Fibroblast of lung (primary cell): ENCODE results near the gene CFI.

Source experiments
- CTCF ChIP-seq, 2 donors: IDR thresholded peaks in 1 of 2; conservative IDR thresholded peaks in 1 of 2; 1 replicate in 1 of 2; 2 replicates in 1 of 2; pipeline ENCODE4 v1.5.1; 2011 to 2012; ENCODE audit warnings: low read length in 2 of 2, control low read depth in 1 of 2, inconsistent platforms in 1 of 2, low read depth in 1 of 2, mild to moderate bottlenecking in 1 of 2
- EZH2 ChIP-seq: IDR thresholded peaks from 2 replicates; pipeline ENCODE4 v1.5.1; 2012; ENCODE audit warnings: low read length, control low read depth, mild to moderate bottlenecking; ENCODE audit errors: missing control alignments

DNA sequence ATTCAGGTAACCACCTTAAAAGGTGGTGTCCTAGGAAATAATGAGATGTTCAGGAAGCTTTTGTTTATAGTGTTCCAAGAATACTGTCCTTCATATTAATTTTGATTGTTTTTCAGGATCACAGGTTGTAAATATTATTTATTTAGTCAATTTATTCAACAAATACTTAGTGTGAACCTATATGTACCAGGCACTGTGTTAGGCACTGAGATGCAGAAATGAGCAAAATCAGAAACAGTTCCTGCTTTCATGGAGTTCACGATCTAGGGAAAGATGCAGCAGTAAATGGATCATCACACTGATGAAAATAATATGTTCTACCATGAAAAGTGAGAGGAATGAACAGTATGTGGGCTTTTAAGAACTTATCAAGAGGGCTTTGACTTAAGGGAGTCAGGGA is 53.7 kb downstream of the CFI start:
- TF ChIP-seq CTCF (conservative IDR thresholded peaks at IDR 0.05 in 1 of 2, IDR thresholded peaks at IDR 0.05 in 1 of 2; ENCODE audit: low read depth in 1 of 2, low read length in 2 of 2) (no peak), EZH2 (no peak)
